Ramos (cell line): ENCODE measurements around the gene PNKD.
"Not testable (repeated sequence)": the region's sequence is repeated elsewhere in the genome, so short reads cannot be mapped to it uniquely, and the experiment has no call there.

Source experiments
- in situ Hi-C: fragments of 300-500 bp; cut with MboI; formaldehyde crosslinking; loops from one replicate; pipeline ENCODE4 v1.14.3; 2022; ENCODE audit warnings: low sequenced_read_pairs; ENCODE audit not compliant: unreplicated experiment

The PNKD gene

GRCh38 chr2:218271865-218272530 lies 1.7 kb downstream of the PNKD start:
- in situ Hi-C loops: no loop called here

- in situ Hi-C loops: no loop called here
These were observed 2.4 kb downstream of the PNKD start for GRCh38 chr2:218272531-218273212.

GRCh38 chr2:218273214-218273907 lies 3.0 kb downstream of the PNKD start:
- in situ Hi-C loops: not testable (repeated sequence)

GRCh38 chr2:218273908-218274249 lies 3.6 kb downstream of the PNKD start:
- in situ Hi-C loops: no loop called here

- in situ Hi-C loops: no loop called here
These were observed 4.3 kb downstream of the PNKD start for GRCh38 chr2:218274586-218274985.

GRCh38 chr2:218275371-218276072 lies 5.2 kb downstream of the PNKD start:
- in situ Hi-C loops: no loop called here

GRCh38 chr2:218276986-218277755 lies 6.9 kb downstream of the PNKD start:
- in situ Hi-C loops: no loop called here

GRCh38 chr2:218277921-218278320 lies 7.6 kb downstream of the PNKD start:
- in situ Hi-C loops: no loop called here

- in situ Hi-C loops: no loop called here
These were observed 8.4 kb downstream of the PNKD start for GRCh38 chr2:218278531-218279360.

- in situ Hi-C loops: no loop called here
These were observed 10.0 kb downstream of the PNKD start for GRCh38 chr2:218280260-218280870.

- in situ Hi-C loops: no loop called here
These were observed 11.1 kb downstream of the PNKD start for GRCh38 chr2:218281449-218281848.

GRCh38 chr2:218282173-218282991 lies 12.1 kb downstream of the PNKD start:
- in situ Hi-C loops: no loop called here

- in situ Hi-C loops: no loop called here
These were observed 13.9 kb downstream of the PNKD start for GRCh38 chr2:218284106-218284811.

GRCh38 chr2:218285604-218286003 lies 15.3 kb downstream of the PNKD start:
- in situ Hi-C loops: no loop called here

- in situ Hi-C loops: no loop called here
These were observed 16.5 kb downstream of the PNKD start for GRCh38 chr2:218286570-218287459.

GRCh38 chr2:218289639-218290315 lies 19.5 kb downstream of the PNKD start:
- in situ Hi-C loops: no loop called here
